ENCODE results near the gene SRGAP2B. TPM values are rescaled to one million over a fixed set of nuclear protein-coding genes. Genes with fewer than 3 reads are reported as not detected.
A peak's percentile ranks its signal among the peaks of the same experiment; 100 is the strongest.
"Not testable (repeated sequence)": the region's sequence is repeated elsewhere in the genome, so short reads cannot be mapped to it uniquely, and the experiment has no call there.

Gene SRGAP2B
- total RNA-seq, 1 experiment from 2014 or later = 22.0 TPM

- not testable (repeated sequence) for DNase-seq (ENCODE audit: low read depth)
Measured at GRCh38 chr1:144998134-144998980, 96.8 kb downstream of the SRGAP2B start.

- DNase-seq (ENCODE audit: low read depth) = not testable (repeated sequence)
Measured at GRCh38 chr1:144995833-144996410, 99.2 kb downstream of the SRGAP2B start.

- peak; percentile 69 for DNase-seq (ENCODE audit: low read depth)
Measured at GRCh38 chr1:144992915-144993314, 102.2 kb downstream of the SRGAP2B start.

GRCh38 chr1:144990611-144991010 is 104.5 kb downstream of the SRGAP2B start:
- not testable (repeated sequence) for DNase-seq (ENCODE audit: low read depth)

- not testable (repeated sequence) for DNase-seq (ENCODE audit: low read depth)
Measured at GRCh38 chr1:144987131-144987530, 108.0 kb downstream of the SRGAP2B start.

- not testable (repeated sequence) for DNase-seq (ENCODE audit: low read depth)
Measured at GRCh38 chr1:144986171-144986860, 108.8 kb downstream of the SRGAP2B start.

GRCh38 chr1:144985550-144986170 is 109.5 kb downstream of the SRGAP2B start:
- not testable (repeated sequence) for DNase-seq (ENCODE audit: low read depth)

DNA sequence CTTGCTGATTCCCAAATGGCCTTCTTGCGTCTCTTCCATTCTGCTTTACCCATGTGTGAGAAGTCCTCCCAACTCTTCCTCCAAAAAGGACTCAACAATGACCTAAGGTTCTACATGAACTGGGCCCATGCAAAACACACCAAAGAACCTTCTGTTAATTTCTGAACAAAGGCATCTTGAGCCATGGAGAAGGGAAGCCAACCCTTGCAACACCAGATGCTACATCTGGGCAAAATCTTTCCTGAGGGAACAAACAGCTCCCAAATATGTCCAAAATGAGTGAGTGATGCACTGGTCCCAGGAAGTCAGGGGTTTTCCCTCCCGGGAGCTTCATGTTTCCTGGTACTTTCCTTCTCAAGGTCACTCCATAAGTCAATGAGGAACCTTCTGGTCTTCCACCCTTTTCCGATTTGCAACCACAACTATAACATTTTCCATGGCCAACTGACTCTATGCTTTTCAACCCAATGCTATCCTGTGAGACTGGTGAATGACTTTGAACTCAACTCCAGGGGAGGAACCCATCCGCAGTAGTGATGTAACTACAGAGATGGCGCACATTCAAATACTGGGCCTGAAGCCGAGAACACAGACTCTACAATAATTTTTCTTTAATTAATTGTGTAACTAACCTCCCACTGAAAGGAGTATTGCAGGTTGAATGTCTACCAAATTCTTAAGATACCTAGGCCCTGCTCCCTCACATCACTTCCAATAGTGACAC is 112.2 kb downstream of the SRGAP2B start:
- not testable (repeated sequence) for DNase-seq (ENCODE audit: low read depth)

DNA sequence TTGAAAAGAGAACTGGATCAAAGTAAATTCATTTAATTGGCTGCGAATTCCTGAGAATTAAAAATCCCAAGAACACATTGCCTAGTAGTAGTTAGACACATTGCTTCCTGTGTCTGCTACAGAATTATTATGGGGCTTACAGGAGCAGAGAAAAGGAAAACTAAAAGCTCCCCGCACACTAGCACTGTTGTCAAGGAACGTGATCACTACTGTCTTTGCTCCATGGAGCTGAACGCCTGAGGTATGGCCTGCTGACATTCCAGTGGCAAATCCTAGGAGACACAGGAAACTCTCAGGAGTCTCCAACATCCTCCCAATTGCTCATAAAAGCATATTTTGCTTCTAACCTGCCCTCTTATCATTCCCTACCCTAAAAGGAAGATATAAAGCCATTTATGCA is 114.0 kb downstream of the SRGAP2B start:
- not testable (repeated sequence) for DNase-seq (ENCODE audit: low read depth)

DNA sequence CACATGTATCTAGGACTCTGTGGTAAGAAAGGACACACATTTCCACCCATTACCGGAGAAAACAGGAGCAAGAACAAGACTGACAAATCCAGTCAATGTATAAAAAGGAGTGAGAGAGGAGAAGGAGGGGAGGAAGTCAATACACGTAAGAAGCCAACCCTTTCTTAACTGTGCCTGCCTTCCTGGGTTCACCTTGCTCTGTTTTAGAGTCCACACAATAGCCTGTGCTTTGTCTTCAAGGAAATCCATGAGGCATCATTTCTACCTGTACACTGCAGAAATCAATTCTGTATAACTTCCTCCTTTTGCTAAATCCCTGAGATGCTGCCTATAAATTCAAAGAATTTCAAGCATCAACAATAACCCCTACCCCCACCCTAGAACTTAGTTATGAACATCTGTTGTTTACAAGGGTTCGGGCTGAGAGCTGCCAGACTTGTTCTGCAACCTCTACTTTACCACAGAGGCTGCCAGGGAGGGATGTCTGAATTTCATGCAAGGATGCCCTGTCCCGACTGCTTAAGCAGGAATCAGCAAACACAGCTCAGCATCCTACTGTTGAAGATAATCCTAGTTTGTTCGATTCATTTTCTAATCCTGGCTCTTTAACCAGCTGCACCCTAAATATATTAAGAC is 115.0 kb downstream of the SRGAP2B start:
- not testable (repeated sequence) for DNase-seq (ENCODE audit: low read depth)

- DNase-seq (ENCODE audit: low read depth) = not testable (repeated sequence)
Measured at GRCh38 chr1:144977856-144978255, 117.3 kb downstream of the SRGAP2B start.

- DNase-seq (ENCODE audit: low read depth) = not testable (repeated sequence)
Measured at GRCh38 chr1:144971936-144972335, 123.2 kb downstream of the SRGAP2B start.

DNA sequence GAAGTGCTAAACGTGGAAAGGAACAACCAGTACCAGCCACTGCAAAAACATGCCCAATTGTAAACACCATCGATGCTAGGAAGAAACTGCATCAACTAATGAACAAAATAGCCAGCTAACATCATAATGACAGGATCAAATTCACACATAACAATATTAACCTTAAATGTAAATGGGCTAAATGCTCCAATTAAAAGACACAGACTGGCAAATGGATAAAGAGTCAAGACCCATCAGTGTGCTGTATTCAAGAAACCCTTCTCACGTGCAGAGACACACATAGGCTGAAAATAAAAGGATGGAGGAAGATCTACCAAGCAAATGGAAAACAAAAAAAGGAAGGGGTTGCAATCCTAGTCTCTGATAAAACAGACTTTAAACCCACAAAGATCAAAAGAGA is 128.6 kb downstream of the SRGAP2B start:
- DNase-seq (ENCODE audit: low read depth) = not testable (repeated sequence)

- DNase-seq (ENCODE audit: low read depth) = not testable (repeated sequence)
Measured at GRCh38 chr1:144964765-144965164, 130.4 kb downstream of the SRGAP2B start.

DNA sequence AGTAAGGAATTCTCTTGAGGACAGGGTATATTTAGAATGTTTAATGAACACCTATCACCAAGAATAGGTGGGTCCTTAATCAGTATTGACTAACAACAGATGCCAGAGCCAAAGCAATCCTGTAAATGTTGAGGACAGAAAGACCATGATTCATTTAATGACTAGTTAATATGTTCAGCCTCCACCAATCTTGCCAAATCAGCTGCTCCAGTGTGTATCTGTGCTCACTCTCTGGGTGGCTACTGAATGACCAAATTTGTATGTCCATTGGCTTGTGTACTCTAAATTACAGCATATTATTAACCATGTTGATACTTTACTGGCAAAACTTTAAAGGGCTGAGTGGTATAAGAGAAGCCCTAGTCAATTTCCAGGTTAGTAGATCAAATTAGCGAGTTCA is 130.9 kb downstream of the SRGAP2B start:
- DNase-seq (ENCODE audit: low read depth) = not testable (repeated sequence)

GRCh38 chr1:144963571-144963970 is 131.6 kb downstream of the SRGAP2B start:
- DNase-seq (ENCODE audit: low read depth) = not testable (repeated sequence)

DNA sequence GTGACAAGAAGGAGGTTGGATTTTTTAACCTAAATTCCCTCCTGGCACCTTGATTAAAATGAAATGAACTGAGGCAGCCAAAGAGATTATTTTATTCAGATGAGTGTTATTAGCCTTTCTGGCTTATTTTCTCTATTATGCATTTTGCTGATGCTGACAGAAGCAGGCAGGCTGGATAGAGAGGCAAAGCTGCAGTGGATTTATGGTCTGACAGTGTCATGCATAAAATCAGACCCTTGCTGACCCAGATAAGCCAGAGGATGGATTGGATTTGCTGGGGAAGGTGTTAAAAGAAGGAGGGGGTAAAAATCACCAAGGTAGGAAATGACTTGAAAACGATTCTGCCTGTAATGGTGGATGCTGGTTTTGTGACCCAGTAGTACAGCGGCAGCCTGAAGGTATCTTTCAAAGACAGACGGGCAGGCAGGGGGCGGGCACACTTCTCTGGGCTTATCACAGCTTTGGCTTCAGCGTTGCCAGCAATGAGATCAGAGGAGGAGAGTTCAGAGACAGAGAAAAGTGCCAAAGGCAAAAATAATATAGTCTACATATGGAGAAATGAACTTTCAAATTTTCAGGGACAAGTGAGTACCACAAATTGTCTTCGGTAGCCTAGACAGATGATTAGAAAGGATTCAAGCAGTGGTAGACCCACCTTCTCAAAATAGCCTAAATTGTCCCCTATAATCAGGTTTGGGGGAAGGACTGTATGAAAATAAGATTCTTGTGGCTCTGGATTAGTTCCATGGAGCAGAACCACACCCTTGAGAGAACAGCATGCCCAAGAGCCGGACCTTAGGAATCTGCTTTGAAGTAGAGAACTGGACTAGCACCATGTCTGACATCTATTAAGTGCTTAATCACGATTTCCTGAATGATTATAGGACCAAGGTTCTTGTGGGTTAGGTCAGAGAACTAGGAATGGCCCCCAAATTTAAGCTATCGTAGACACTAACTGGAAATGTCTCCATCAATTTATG is 133.2 kb downstream of the SRGAP2B start:
- not testable (repeated sequence) for DNase-seq (ENCODE audit: low read depth)

DNA sequence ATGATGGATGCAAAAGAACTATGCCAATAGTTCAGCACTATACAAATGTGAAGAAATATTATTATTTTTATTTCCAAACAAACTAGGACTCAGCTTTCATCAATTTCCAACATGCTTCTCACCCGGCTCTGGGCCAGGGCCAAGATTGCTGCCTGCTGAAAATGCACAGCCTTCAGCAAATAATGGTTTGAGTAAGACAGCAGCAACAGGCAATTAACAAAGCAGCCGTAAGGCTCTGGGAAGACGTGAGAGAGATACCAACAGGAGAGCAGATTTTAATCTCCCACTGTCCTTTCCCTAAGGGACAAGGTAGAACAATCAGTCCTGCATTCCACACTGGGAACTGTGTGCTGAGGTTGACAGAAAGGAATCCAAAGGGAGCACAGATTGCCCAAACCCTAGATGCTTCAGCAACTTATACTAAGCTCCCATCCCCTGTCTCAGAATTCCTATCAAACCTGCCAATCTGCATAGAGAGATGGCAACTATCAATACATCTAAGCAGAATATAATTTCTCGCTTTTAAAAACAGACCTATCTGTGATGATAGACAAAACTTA is 134.1 kb downstream of the SRGAP2B start:
- DNase-seq (ENCODE audit: low read depth) = not testable (repeated sequence)

DNA sequence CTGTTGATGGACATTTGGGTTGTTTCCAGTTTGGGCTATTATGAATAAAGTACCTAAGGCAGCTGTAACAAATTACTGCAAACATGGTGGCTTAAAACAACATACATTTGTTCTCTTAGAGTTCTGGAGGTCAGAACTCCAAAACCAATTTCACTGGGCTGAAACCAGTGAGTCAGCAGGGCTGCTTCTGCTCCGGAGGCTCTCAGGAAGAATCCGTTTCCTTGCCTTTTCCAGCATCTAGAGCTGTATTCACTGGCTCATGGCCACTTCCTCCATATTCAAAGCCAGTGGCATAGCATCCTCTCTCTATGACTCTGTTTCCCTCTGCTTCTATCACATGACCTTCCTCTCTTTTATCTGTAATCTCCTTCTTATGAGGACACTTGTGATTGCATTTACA is 146.7 kb downstream of the SRGAP2B start:
- DNase-seq (ENCODE audit: low read depth) = not testable (repeated sequence)

Data from Daoy (cell line).